Urothelium cell line (cell line): Measurements from ENCODE around the gene SMYD2.

Source experiments
- DNase-seq: peaks from one replicate; pipeline ENCODE4 v3.0.0; 2011; ENCODE audit warnings: low spot score, mixed read lengths
- FAIRE-seq: peaks from 2 replicates; lab custom pipeline; 2011; peaks lifted over from hg19 to GRCh38; lab: Jason Lieb, UNC

SMYD2 gene

DNA sequence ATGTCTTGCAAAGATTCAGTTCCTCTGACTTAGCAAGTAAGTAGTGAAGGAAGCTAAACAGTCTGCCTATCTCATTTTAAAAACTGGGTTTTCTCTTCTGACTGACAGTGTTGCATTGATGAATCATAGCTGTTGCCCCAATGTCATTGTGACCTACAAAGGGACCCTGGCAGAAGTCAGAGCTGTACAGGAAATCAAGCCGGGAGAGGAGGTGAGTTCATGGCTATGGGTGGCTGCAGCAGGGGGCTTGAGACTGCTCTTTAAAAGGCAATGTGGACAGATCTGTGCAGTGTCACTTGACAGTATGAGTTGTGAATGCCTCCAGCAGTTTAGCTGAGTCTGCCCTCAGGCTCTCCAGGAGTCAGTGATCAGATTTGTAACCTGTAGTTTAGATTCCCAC lies 46.6 kb downstream of the SMYD2 start:
- no peak for DNase-seq

DNA sequence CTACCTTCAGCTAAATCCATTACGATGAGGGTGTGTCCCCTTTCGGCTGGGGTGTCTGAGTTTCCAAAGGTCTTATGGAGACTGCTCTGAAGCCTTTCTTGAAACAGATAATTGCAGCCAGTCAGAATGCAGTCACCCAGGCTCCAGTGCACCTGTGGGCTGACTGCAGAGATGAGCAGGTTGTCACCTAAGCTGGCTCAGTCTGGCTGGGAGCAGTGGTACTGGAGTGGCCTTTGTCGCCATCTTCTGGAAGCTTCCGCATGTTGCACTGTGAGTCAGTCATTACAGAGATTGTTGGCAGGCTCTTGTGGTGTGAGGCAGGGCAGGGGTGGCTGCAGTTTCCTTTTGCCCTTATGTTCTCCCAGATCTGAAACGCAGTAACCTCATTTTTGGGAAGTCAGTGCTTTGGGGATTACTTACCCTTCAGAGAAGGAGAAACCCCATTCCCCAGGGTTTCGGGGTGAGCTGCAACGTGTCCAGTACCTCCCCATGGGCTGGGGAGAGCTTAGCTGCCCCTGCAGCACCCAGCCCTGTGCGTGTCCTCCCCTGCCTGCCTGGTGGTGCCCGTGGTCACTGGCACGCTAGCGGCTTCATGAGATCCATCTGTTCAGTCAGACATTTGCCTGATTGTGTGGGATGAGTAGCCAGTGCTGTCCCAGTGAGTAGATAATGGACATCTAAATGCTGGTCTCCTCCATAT lies 48.0 kb downstream of the SMYD2 start:
- DNase-seq (peak; percentile 75), FAIRE-seq (no peak)

More for the DNA sequence above, 46.6 kb downstream of the SMYD2 start:
- no peak for FAIRE-seq

DNA sequence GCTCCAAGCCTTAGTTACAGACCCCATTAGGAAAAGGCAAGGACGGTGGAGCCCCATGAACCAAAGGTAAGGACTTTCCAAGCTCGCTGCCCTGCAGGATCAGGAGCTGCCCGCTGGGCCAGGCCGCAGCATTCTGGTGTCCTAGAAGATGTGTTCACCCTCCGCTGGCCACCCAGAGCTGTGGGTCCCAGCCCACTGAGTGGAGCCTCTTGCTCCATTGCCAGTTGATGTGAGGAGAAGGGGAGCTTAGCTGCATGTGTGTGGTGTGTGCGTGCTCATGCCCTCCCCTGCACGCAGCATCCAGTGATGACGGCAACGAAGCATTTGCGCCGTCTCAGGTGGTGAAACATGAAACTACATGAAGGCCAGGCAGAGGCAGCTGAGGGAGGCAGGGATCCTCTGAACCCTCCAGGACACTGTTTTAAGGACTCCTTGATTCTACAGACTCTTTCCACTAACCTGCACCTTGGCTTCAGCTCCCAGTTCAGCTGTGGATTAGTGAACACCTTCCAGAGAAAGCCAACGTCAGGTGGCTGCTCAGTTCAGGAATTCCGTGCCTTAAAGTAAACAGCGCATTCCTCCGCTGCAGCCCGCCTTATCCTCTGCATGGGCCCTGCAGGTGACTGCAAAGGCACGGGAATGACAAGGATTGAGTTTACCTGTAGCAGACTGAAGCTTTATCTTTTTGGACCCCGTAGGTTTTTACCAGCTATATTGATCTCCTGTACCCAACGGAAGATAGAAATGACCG lies 48.7 kb downstream of the SMYD2 start:
- FAIRE-seq (no peak), DNase-seq (no peak)

DNA sequence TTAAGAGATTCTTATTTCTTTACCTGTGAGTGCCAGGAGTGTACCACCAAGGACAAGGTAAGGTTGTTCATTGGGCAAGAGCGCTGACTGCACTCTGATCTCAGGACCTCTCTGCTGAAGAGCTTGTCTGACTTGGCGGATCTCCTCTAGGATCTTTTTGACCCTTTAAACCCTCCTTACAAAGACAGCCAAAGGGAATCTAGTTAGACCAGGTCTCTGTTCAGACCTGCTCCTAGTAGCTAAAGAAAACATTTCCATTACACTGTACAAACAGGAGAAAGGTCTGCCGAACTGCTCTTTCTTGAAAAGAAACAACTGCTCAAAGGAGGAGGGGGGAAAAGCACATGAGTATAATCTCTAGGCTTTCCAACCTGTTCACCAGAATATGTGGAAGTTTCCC lies 49.3 kb downstream of the SMYD2 start:
- FAIRE-seq (no peak), DNase-seq (no peak)

DNA sequence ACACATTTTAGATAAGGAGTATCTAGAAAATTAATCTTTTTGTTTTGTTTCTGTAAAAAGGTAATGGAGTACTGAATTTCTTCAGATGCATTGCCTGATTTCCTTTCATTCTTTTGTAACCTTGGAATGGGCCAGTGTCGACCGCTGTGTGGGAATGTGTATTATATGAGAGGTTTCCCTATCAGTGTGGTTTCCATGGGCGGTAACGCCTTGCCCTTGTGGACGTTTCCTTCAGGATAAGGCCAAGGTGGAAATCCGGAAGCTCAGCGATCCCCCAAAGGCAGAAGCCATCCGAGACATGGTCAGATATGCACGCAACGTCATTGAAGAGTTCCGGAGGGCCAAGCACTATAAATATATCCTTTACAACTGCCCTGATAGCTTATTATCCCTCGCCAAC lies 49.8 kb downstream of the SMYD2 start:
- no peak for DNase-seq
- no peak for FAIRE-seq

DNA sequence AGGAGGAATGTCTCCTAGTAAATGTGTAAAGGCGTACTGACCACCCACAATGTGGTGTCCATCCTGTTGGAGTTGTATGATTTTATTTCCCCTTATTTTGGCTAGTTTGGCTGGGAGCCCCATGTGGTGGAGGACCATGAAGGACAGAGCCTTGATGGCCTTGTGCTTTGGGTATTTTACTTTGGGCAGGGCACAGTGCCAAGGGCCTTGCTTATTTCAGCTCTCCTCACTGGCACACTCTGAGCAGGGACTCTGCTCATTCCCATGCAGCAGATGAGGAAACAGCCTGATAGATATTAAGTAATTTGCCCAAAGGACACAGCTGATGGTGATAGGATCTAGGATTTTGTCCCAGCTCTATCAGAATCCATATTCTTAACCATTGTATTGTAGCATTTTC lies 50.2 kb downstream of the SMYD2 start:
- no peak for DNase-seq
- no peak for FAIRE-seq

DNA sequence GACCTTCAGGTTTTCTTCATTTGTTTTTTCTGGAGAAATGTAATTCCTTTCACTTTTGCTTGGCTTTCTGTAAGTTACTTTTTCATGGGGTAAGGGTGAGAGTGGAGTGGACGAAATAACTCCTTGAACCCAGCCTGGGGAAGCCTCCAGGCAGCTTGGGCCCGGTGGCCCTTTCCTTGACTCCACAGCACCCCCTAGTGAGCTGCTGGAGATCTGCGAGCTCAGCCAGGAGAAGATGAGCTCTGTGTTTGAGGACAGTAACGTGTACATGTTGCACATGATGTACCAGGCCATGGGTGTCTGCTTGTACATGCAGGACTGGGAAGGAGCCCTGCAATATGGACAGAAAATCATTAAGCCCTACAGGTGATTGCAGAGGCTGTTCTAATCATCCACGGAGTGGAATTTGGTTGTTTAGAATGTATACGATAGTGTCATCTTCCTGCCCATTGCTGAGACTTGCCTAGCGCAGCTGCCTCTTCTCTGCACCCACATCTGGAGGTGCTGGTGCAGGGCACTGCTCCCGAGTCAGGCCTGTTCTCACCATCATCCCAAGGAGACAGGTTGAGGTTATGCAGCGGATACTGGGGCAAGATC lies 51.0 kb downstream of the SMYD2 start:
- FAIRE-seq = no peak

DNA sequence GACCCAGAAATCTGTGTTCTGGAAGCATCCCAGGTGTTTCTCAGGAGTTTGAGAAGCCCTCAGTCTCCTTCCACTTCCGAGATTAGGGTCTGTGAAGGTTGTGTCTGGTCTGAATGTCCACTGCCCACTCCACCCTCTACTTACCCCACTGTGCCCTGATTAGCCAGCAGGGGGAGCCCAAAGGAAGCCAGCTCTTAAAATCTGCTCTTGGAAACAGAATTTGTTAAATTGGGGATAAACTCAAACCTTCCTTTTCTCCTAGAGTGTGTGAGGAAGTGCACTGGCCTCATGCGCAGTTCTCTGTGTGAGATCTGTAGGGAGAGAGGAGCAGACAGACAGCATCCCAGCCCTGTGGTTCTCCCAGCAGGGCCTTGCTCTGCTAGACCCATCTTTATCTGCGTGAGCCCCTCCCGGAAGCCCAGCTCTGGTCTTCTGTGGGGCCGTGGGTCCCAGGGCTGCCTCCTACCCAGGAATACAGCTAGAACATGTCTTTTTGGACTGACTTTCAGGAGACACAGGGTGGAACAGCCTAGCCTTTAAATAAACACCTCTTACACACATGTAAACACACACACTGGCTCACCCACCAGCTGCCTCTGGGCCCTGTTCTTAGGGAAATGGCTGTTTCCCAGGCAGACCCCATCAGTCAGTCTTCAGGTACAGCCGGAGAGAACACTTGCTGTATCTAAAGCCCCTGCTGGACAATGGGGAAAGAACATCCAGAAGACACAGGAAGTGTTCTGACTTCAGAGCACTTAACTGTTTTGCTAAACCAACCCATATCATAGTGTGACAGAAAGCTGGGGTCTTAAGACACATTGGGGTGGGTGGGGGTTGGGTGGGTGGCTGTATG lies 52.2 kb downstream of the SMYD2 start:
- peak; percentile 58 for DNase-seq
- FAIRE-seq = no peak

More for the DNA sequence above, 51.0 kb downstream of the SMYD2 start:
- DNase-seq = peak; percentile 78

DNA sequence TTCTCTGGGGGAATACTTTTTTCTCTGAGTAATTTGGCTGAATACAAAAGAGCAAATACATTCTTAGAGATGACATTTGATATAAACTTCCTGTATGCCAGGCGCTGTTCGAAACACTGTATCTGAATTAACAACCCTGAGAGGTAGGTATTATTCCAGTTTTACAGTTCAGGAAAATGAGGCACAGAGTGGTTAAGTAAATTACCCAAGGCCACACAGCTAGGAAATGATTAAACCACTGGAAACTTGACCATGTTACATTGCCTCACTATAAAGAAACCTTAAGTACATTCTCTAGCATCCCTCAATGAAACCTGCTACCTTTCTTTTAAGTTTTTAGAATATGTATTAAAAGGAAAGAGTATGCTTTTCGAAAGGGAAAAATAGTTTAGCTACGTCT lies 54.6 kb downstream of the SMYD2 start:
- DNase-seq (no peak), FAIRE-seq (no peak)

DNA sequence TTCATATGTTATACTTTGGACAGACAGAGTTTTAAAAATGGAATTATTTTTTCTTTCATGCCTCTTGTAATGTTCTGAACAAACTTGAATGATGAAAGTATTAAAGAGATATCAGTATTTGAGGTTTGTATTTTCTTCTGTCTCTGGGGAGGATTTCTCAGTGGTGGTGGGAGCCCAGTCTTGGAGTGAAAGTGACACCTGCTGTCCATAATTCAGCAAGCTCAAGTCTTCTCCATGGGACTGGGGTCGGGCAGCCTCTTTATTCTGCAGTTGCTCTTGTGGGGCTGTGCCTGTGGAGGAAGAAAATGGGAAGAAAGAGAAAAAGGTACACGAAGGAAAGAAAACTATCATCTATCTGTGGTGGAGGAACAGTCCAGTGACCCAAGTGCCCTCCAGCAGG lies 56.1 kb downstream of the SMYD2 start:
- DNase-seq (no peak), FAIRE-seq (no peak)

DNA sequence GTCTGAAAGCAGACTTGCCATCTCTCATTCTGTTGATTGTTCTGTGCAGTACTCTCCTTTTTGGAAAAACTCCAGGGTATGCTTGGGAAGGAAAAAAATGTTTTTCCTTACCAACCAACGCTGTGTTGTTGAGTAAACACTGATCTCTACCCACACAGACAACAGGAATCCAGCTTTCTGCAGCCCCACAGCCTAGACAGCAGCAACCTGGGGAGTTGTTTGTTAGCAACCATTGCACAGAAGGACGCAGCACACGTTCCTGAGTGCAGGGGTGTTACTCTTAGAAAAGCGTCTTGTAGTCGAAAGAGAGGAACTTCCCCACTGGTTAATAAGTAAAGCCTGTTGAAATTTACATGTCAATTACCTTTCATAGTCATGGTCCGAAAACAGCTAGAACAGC lies 56.6 kb downstream of the SMYD2 start:
- no peak for DNase-seq
- no peak for FAIRE-seq

DNA sequence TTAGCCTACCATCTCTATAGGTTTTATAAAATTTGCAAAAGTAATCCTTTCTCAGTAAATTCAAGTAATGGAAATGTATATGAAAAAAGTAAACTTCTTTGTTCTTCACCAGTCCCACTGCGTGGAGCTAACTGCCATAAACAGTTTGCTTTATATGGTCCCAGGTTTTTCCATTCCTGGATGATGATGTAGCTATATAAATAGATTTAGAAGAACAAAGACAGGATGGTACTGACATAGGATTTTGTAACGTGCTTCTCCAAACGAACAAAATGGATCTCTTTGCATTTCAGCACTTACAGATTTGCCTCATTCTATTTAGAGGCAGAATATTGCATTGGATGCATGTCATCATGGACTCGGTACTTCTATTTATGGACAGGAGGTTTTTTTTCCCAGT lies 57.3 kb downstream of the SMYD2 start:
- FAIRE-seq (no peak), DNase-seq (no peak)

DNA sequence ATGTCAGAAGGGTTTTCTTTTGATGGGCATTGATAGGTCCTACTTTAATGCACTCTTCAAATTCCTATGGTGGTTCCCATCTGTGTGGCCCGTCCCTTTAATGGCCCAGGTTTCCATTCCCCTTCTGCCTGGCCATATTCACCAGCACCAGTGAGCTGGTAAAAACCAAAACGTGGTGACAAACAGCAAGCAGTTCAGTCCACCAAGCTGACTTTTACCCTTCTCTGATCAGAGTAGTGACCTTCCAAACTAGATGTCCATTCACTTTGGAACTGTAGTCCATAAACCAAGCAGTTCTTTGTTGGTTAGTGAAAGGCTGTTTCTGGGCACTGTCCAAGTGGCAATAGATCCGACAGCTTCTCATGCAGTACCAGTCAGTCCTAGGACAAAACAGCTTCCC lies 60.5 kb downstream of the SMYD2 start:
- DNase-seq = no peak
- no peak for FAIRE-seq

DNA sequence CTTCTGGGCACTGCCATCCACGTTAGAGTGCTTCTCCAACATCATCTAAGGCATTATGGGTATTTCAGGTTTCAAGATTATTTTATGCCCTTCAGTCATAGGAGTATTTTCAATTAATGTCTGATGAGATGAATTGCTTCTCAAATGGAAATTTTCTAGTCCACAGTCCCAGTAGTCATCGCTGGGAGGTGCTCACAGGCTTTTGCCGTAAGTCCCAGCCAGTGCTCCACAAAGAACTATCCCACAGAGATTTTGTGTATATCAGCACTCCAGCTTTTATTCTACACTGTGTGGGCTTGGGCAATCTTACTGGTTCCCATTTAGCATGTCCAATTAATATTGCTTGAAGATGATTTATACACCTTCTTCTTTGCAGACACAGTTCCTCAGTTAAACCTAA lies 61.0 kb downstream of the SMYD2 start:
- FAIRE-seq = no peak
- no peak for DNase-seq

DNA sequence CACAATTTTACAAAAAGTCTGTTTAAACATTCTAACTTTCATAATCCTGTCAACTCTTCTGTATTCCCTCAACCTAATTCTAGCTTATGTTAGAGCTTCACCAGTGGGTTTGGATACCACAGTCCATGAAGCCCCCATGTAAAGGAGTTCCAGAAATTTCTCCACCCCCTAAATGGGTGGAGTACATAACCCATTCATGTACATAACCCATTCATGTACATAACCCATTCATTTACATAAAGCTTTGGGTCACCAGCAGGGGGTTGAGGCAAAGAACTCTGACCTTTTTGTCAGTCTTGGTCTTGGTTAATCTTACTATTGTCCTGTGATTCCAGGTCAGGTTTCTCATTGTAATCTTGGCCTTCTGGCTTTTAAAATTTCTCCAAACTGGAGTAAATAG lies 61.6 kb downstream of the SMYD2 start:
- DNase-seq (no peak), FAIRE-seq (no peak)

DNA sequence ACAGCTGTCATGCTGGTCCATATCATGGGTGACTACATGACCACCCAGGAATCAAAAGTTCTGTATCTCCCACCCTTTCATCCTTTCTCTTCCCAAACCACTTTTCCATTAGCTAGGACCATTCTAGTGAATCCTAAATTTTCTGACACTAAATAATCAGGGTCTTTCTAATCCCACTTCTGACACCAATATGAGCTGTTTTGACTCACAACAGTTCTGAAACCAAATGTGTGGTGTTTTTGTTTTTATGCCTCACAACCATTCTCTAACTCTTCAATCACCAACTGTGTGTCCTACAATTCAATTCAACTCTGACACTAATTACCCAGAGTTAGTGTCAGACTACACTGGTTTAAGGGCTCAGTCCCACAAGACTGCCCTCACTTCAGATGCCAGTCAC lies 63.9 kb downstream of the SMYD2 start:
- no peak for DNase-seq
- no peak for FAIRE-seq

DNA sequence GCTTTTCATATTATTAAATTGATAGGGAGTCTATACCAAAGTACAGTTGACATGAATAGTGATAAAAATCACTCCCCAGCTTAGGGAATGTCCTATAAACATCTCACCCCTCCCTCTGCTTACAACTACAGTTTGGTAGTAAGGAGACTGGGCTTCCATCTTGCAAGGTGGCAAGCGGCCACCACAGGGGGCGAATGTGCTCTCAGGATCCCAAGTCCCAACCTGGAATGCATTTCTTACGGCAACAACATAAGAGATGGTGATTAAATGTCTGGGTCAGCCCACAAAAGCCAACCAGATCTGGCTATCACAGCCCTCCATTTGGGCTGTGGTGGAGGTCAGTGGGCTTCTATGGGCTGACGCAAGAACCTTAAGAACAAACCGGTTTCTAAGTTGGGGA lies 68.0 kb downstream of the SMYD2 start:
- FAIRE-seq = no peak
- no peak for DNase-seq

DNA sequence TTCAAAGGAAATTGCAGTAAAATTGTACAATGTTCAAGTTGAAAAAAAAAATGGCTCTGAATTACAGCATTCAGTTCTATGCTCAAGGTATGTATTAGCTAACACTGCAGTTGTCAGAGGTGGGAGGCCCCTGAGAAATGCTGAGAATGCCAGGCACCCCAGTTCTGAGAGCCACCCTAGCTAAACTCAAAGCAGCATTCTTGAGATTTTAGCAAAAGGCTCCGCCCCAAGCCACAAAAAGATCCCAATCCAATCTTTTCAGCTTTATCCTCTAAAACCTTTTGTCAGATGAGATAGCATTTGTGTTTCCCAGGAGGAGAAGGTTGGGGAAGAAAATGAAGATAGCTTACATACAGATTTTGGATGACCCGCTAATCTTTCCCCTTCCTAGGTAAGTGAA lies 68.8 kb downstream of the SMYD2 start:
- FAIRE-seq = no peak
- no peak for DNase-seq

DNA sequence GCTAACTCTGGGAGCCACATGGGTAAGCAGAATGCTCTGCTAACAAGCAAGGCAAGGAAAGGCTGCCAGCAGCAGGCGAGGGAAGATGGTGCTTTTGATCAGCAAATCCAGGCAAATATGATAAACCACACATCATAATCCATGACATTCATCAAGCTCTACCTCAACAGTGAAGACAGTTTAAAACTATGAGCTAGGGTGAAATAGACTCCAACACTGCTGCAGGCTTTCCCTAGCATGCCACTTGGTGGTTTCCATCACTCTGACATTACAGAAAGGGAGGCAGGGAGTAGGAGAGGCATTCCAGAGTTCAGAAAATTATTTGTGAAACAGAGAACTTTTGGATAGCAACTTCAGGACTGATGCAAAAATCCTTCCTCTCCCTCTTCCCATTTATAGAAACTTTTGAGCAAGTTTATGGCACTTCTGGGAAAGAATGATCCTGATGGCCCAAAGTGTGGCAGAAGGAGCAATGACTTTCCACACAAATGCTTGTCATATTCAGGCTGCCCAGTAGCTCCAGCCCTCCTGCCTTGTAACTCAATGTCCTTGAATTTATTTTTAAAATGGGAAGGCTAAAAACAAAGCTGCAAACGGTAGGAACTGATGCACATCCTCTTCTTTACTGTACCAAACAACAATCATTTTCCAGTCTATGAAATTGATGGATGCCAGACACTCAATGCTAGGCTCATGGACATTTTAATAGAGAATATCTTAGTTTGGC lies 70.8 kb downstream of the SMYD2 start:
- DNase-seq = no peak
- no peak for FAIRE-seq

DNA sequence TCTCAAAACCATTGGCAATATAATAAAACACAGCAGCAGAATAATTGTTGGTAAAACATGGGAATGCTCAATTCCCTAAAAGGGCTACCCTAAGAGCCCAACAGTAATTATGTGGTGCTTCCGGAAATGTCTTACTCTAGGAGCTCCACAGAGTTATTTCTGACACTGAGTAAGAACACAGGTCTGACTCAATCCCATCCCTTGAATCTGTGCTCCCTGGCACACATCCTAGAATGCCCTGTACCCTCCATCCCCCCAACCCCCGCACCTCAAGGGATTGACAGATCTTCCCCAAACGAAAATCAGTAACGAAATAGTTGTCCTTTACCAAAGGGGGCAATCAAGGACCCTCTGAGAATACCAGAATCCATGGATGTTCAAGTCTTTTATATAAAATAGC lies 71.9 kb downstream of the SMYD2 start:
- FAIRE-seq (no peak), DNase-seq (no peak)
